Endothelial cell of umbilical vein (primary cell): Measurements from ENCODE around the gene PRDM16. TPM values are rescaled to one million over a fixed set of nuclear protein-coding genes. Genes with fewer than 3 reads are reported as not detected.

Source experiments
- BruUV-seq: library from RNA; stranded (reverse); fragments of 400-500 nt; replicated peaks from 2 replicates; lab custom pipeline; 2021; lab: Mats Ljungman, UMichigan
- CTCF ChIA-PET: fragments of 300-600, 350-600 bp; sonication (Branson Sonifier 250); formaldehyde crosslinking; loops from one replicate; lab custom pipeline; 2021; ENCODE audit warnings: antibody characterized with exemption, inconsistent platforms; lab: Charles Lee
- POLR2A ChIA-PET: fragments of 300-600, 350-600 bp; sonication (Branson Sonifier 250); formaldehyde crosslinking; loops from one replicate; lab custom pipeline; 2021; ENCODE audit warnings: antibody characterized with exemption, inconsistent platforms; lab: Charles Lee
- DNase-seq: peaks from one replicate; pipeline ENCODE4 v3.0.0-alpha.2; 2011; ENCODE audit warnings: low read depth, low spot score
- FAIRE-seq: peaks from 2 replicates; lab custom pipeline; 2011; peaks lifted over from hg19 to GRCh38; lab: Jason Lieb, UNC
- H2AFZ ChIP-seq: 2 replicates; pipeline ENCODE4 v1.6.0; 2012; ENCODE audit warnings: low read depth, low read length, control low read depth, inconsistent platforms
- H3K27ac ChIP-seq: 2 replicates; pipeline ENCODE4 v1.5.1; 2011; ENCODE audit warnings: low read depth, mild to moderate bottlenecking, control low read depth, low read length, moderate library complexity; ENCODE audit not compliant: insufficient read depth
- H3K27me3 ChIP-seq, 2 experiments: 2 replicates each; pipeline versions ENCODE4 v1.6.0 to v1.6.1; 2011; ENCODE audit warnings: low read length in 2 of 2, mixed read lengths in 1 of 2; ENCODE audit not compliant: control insufficient read depth in 2 of 2, insufficient read depth in 2 of 2
- H3K36me3 ChIP-seq, 2 experiments: 2 replicates in 1 of 2; 3 replicates in 1 of 2; pipeline ENCODE4 v1.5.1; 2011; ENCODE audit warnings: low read length in 2 of 2, mild to moderate bottlenecking in 1 of 2, moderate library complexity in 1 of 2; ENCODE audit not compliant: control insufficient read depth in 2 of 2, insufficient read depth in 2 of 2; ENCODE audit errors: extremely low read depth in 1 of 2
- H3K4me1 ChIP-seq: 3 replicates; pipeline ENCODE4 v1.5.1; 2011; ENCODE audit warnings: mild to moderate bottlenecking, low read length; ENCODE audit not compliant: control insufficient read depth, insufficient read depth; ENCODE audit errors: extremely low read depth
- H3K4me2 ChIP-seq: 2 replicates; pipeline ENCODE4 v1.6.1; 2011; ENCODE audit warnings: low read length, control low read depth, mixed read lengths; ENCODE audit not compliant: insufficient read depth
- H3K4me3 ChIP-seq, 3 experiments: fragments of 200-600 bp in 1 of 3; sonication (generic), shearing (Covaris generic) in 1 of 3; replicated peaks in 1 of 3; 2 replicates each; pipeline ENCODE4 v1.5.1; 2011 to 2016; ENCODE audit warnings: control low read depth in 3 of 3, low read length in 3 of 3, mild to moderate bottlenecking in 2 of 3, inconsistent platforms in 1 of 3, low read depth in 1 of 3, moderate library complexity in 1 of 3; ENCODE audit not compliant: insufficient read depth in 1 of 3
- H3K79me2 ChIP-seq: 2 replicates; pipeline ENCODE4 v1.6.0; 2012; ENCODE audit warnings: low read length, inconsistent platforms; ENCODE audit not compliant: control insufficient read depth, insufficient read depth
- H3K9ac ChIP-seq: replicated peaks from 2 replicates; pipeline ENCODE3; 2011; ENCODE audit warnings: low read length, control low read depth; ENCODE audit not compliant: insufficient read depth; ENCODE audit errors: extremely low read depth
- H3K9me1 ChIP-seq: replicated peaks from 3 replicates; pipeline ENCODE4 v1.6.0; 2011; ENCODE audit warnings: mild to moderate bottlenecking, low read length; ENCODE audit not compliant: control insufficient read depth, insufficient read depth; ENCODE audit errors: extremely low read depth
- H3K9me3 ChIP-seq: replicated peaks from 2 replicates; pipeline ENCODE4 v1.5.1; 2012; ENCODE audit warnings: low read length, inconsistent platforms; ENCODE audit not compliant: control insufficient read depth, insufficient read depth
- H4K20me1 ChIP-seq: replicated peaks from 2 replicates; pipeline ENCODE3; 2011; ENCODE audit warnings: mild to moderate bottlenecking, low read length; ENCODE audit not compliant: control insufficient read depth, insufficient read depth; ENCODE audit errors: extremely low read depth
- EZH2 ChIP-seq: IDR thresholded peaks from 2 replicates; pipeline ENCODE4 v1.6.1; 2012; ENCODE audit warnings: borderline replicate concordance, low read depth, mild to moderate bottlenecking, moderate library complexity, low read length, inconsistent platforms; ENCODE audit not compliant: severe bottlenecking
- FOS ChIP-seq: IDR thresholded peaks from 2 replicates; pipeline ENCODE4 v1.6.1; 2011; ENCODE audit warnings: mild to moderate bottlenecking, low read length, moderate library complexity, borderline replicate concordance; ENCODE audit not compliant: insufficient read depth
- GATA2 ChIP-seq: IDR thresholded peaks from 2 replicates; pipeline ENCODE4 v1.7.0; 2011; ENCODE audit warnings: low read depth, mild to moderate bottlenecking, moderate library complexity, mixed read lengths, low read length; ENCODE audit not compliant: insufficient read length, insufficient read depth
- JUN ChIP-seq: IDR thresholded peaks from 2 replicates; pipeline ENCODE4 v1.6.1; 2011; ENCODE audit warnings: borderline replicate concordance, low read depth; ENCODE audit not compliant: insufficient read length, insufficient read depth
- MYC ChIP-seq: IDR thresholded peaks from one replicate; pipeline ENCODE4 v1.6.1; 2011; ENCODE audit warnings: mild to moderate bottlenecking, low read depth, low read length
- POLR2A ChIP-seq: IDR thresholded peaks from 2 replicates; pipeline ENCODE4 v1.6.1; 2012; ENCODE audit warnings: low read depth, mild to moderate bottlenecking, control low read depth, low read length
- POLR2AphosphoS5 ChIP-seq: IDR thresholded peaks from 2 replicates; pipeline ENCODE4 v1.6.1; 2012; ENCODE audit warnings: low read depth, mild to moderate bottlenecking, control low read depth, low read length, moderate library complexity; ENCODE audit not compliant: insufficient read depth
- dilution Hi-C: fragments of 300-500 bp; cut with MboI; formaldehyde crosslinking; loops from one replicate; pipeline ENCODE4 v1.15.0; 2019; ENCODE audit warnings: low sequenced_read_pairs; ENCODE audit not compliant: extremely low pct_ligation_motif_present
- intact Hi-C: fragments of 100-400 bp; cut with micrococcal nuclease; formaldehyde crosslinking; loops from one replicate; pipeline ENCODE4 v1.10.0; 2022
- polyA plus RNA-seq, 4 experiments: library from polyadenylated mRNA; depleted of rRNA in 3 of 4; stranded (reverse) in 3 of 4; unstranded in 1 of 4; fragments of >200 nt; gene quantifications; 2 replicates each; pipeline versions ENCODE4 v1.2.1 to v1.2.3, GENCODE V29; 2011 to 2012; ENCODE audit warnings: missing spikeins in 1 of 4
- total RNA-seq: library from RNA; stranded (reverse); gene quantifications from 2 replicates; pipeline ENCODE4 v1.2.3, GENCODE V29; 2021

PRDM16 gene
- total and polyA plus RNA-seq, 2 donors (not counting 3 experiments of a cell fraction or from before 2014, with no cell fraction given), result not detected

DNA sequence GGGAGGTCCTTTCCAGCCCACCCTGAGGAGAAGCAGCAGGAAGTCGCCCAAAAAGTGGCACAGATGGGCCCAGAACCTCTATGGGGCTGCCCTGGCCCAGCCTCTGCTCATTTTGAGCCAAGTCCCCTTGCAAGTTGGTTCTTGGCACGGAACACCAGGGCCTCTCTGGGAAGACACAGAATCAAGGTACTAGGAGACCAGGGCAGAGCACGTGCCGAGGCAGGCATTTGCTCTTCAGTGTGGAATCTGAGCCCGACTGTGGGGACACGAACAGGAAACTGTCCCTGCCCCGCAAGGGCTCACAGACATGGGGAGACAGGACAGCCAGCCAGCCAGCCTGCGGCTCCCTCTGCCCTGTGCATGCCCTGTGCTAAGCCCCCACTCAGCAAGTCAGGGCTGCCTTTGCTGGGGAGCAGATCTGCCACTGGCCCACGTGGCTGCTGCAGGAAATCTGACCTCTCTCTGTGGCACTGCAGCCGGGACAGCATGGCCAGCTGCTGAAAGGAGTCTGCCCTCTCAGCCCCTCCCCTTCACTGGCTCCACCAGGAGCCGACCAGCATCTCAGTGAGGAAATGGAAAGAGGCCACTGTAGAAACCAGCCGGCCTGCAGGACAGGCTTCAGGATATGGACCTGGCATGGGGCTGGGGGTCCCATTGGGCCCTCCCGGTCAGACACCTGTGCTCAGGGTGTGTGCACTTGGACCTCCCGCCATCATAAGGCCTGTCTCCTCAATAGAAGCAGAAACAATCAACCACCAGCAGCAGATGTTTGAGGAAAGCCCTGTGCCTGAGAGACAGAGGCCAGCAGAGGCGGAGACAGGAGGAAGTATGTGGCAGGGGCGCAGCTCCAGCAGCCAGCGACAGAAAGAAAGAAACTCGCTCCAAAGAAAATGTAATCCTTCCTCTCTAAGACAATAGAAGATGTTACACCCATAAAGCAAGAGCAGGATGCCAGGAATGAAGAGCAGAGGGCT, 389.2 kb downstream of the PRDM16 start:
- H2AFZ ChIP-seq, result no peak overlapping the region
- FAIRE-seq (no peak), DNase-seq (no peak)
- CTCF ChIA-PET, result interaction anchor here (1.2 to 1.9 kb wide), 5 partner anchors 14 to 269 kb away, joined by 3 to 8 read pairs (median 3); no protein-coding TSS in a partner anchor
- no peaks in the 10 kb centered on the region for H3K36me3 ChIP-seq
- dilution Hi-C loops (no loop called here), intact Hi-C loops (no loop called here)
- no peaks in the 10 kb centered on the region for H3K4me1 ChIP-seq
- H3K79me2 ChIP-seq, result no peaks in the 10 kb centered on the region
- TF ChIP-seq MYC, result no peak
- TF ChIP-seq EZH2, result no peak
- TF ChIP-seq GATA2, result no peak
- no peak for TF ChIP-seq POLR2A
- TF ChIP-seq POLR2AphosphoS5, result no peak
- TF ChIP-seq FOS, result no peak
- no peak for TF ChIP-seq JUN
- H3K9me1 ChIP-seq, result no peaks in the 10 kb centered on the region
- H3K9ac ChIP-seq, result no peak overlapping the region
- BruUV-seq, result no TSS peak
- no peaks in the 10 kb centered on the region for H3K9me3 ChIP-seq
- H3K27ac ChIP-seq, result no peak overlapping the region
- H3K4me3 ChIP-seq, result no peak overlapping the region
- POLR2A ChIA-PET, result no interaction called here
- H4K20me1 ChIP-seq, result no peaks in the 10 kb centered on the region
- H3K4me2 ChIP-seq, result no peak overlapping the region
- no peaks in the 10 kb centered on the region for H3K27me3 ChIP-seq
